Kidney capillary endothelial cell (primary cell): Measurements from ENCODE around the gene SQSTM1.

Source experiments
- DNase-seq: peaks from one replicate; pipeline ENCODE4 v3.0.0-alpha.2; 2018; ENCODE audit warnings: low spot score

The SQSTM1 gene

DNA sequence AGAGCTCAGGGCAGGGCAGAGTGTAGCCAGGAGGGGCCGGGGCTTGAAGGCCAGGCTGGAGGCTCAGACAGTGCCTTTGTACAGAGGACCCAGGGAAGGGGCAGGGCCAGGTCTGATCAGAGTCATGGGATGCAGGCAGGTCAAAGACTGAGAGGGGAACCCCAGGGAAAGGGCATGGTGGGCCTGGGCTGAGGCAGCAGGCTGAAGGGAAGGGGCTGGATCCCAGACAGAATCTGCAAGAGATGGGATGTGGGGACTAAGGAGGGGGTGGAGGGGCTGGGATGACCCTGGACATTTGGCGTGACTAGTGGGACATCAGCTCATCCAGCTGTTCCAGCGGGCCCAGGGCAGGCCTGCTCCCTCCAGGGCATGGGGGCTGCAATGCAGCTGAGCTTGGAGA lies 53.4 kb downstream of the SQSTM1 start:
- no peak for DNase-seq

DNA sequence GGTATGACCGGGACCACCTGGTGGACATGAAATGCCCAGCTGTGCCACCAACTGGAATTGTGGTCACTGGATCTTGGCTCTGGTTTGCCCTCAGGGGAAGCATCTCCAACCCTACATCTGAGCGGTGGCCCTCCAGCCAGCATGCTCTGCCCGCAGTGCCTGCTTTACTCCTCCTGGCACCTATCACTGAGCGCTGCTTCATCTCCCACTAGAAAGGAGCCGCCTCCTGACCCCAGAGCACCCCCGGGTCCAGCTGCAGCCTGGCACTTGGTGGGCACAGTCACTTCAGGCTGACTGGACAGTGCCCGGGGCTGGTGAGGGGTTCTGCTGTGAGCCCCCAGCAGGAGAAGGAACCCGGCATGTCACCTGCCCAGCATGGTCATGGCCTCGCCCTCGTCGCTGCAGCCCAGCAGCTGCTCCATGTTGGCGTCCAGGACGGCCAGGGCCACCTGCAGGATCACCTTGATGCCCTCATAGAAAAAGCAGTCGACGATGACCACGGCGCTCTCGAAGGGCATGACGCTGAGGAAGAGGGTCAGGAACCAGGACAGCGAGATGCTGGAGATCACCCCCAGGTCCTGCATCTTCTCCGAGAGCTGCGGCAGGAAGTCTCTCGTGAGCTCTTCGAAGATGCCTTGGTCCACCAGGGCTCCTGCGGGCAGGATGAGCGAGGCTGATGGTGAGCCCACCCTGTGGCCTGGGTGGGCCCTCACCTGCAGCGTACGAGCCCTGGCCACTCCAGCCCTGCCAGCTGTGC lies 54.0 kb downstream of the SQSTM1 start:
- no peak for DNase-seq

DNA sequence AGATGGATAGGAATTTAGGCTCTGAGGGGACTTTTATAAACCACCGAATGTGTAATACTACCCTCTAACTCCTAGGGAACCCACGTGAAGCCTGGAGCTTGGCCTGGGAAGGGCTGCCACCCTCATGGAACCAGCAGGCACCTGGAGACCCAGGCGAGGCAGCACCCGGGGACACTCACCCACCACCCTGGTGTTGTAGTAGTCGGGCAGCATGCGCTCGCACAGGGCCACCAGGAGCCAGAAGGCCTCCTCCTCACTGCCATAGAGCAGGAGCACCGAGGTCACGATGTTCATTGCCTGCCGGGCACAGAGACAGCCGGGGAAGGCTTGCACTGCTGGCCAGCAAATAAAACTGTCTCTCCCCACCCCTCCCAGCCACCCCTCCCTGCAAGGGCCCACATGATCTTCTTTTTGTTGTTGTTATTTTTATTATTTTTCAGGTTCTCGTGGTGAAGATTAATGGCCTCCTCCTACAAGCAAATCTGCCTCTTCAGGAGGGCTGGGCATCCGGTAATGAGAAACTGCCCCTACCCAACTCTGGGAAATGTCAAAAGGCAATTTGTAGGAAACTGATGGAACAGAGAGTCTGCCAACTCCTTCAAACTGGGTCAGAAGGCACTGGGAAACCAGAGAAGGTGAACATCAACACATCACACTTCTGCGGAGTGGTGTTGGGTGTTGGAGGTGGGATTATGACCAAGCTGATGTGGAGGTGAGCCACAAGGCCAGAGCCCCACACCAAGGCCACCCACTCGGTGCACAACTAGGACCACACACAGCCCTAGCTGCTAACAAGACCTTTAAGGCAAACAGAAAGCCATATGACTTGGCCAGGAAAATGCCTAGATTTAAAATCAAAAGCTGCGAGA lies 55.3 kb downstream of the SQSTM1 start:
- no peak for DNase-seq

DNA sequence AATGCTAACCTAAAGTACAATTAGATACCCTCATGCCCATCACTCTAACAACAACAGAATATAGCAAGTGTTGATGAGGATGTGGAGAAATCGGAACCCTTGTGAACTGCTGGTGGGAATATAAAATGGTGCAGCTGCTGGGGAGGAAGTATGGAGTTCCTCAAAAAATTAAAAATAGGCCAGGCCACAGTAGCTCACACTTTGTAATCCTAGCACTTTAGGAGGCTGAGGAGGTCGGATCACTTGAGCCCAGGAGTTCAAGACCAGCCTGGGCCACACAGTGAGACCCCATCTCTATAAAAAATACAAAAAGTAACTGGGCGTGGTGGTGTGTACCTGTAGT lies 55.9 kb downstream of the SQSTM1 start:
- no peak for DNase-seq

DNA sequence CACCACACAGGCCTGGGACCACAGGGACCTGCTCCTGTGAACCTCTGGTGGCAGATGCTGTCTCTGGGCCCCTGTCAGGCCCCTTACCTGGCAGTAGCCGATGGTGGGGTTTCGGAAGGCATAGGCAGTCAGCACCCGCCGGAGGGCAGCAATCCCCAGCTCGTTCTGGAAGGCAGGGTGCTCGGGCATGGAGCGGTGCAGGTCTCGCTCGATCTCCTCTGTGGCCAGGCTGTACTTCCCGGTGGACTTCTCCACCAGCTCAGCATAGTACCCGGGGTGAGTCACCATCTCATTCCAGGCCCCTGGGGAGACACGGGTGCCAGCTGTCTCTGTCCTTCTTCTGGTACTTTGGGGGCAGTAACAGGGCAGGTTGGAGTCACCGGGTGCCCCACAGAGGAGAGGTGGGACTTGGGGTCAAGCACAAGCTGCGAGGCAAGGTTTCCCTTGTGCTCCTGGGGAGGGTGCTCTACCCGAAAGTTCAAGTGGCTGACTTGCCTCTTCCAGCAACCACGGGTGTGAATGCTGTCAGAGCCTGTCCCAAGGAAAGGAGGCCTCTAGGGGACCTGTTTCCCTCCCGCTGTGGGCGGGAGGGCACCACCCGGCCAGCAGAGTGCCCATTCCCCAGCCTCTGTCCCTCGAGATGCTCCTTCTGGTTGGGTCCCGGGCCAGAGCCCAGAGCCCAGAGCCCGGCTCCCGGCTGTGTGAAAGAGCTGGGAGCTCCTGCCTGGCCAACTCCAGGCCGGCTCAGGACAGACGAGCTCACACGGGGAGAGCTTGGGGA lies 57.7 kb downstream of the SQSTM1 start:
- no peak for DNase-seq

DNA sequence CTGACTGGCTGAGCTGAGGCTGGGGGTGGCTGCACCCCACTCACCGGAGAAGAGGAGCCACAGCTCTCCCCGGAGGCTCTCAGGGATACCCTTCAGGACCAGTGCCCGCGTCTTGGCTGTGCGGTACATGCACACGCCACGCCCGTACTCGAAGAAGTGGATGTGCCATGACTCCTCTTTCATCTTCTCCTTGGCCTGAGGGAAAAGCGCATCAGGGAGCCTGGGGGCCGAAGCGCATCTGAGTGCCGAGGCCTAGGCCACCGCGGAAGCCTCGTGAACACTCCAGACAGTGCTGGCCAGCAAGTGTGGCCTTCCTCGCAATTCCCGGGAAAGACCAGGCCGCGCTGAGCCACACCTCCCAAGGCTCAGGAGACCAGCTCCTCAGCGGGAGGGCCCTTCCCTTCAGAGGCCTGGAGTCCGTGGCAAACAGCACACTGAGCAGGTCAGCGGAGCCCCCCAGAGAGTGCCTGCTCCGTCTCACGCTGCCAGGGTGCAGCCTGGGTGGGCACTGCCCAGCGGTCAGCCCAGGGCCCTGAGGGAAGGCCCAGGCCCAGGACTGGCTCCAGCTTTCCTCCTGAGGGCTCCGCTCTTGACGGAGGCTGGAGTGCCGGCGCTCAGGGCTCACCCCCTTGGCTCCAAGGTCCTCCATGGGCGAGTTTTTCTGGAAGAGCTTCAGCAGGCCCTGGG lies 58.4 kb downstream of the SQSTM1 start:
- DNase-seq, result no peak

DNA sequence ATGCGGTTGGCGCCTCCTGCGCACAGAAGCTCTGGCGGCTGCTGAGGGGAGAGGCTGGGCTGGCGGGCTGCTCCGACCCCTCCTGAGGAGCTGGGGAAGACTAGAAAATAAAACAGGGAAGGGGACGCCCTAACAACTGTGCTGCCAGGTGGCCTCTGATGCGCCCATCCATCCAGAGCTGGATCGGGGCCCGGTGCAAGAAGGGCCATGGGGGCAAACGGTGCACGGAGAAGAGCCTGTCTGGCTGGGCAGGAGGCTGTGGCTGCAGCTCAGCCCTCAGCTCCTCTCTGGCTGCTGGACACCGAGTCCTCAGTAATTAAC lies 58.9 kb downstream of the SQSTM1 start:
- DNase-seq, result no peak

DNA sequence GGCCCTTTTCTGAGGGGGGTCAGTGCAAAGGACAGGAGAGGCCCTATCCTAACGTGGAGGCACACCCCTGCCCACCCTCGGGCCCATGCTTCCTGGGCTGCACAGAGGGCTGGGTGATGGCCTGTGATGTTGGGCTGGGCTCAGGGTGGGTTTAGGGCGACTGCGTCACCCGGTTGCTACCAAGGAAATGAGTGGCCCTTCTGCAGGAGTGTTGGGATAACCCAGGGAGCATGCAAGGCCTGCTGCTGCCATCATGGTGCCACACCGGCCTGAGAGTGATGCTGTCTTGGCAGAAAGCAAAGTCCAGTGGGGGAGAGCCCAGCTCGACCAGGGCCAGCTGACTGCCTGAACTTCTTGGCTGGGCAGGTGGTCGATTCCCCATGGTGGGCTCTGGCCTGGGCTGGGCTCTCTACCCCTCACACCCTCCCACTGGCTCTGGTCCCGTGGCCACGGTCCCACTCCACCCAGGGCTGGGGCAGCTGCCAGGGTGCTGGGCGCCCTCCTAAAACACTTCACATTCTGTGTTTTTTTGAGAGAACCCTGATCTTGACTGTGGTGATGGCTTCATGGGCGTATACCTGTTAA lies 59.5 kb downstream of the SQSTM1 start:
- DNase-seq, result no peak

DNA sequence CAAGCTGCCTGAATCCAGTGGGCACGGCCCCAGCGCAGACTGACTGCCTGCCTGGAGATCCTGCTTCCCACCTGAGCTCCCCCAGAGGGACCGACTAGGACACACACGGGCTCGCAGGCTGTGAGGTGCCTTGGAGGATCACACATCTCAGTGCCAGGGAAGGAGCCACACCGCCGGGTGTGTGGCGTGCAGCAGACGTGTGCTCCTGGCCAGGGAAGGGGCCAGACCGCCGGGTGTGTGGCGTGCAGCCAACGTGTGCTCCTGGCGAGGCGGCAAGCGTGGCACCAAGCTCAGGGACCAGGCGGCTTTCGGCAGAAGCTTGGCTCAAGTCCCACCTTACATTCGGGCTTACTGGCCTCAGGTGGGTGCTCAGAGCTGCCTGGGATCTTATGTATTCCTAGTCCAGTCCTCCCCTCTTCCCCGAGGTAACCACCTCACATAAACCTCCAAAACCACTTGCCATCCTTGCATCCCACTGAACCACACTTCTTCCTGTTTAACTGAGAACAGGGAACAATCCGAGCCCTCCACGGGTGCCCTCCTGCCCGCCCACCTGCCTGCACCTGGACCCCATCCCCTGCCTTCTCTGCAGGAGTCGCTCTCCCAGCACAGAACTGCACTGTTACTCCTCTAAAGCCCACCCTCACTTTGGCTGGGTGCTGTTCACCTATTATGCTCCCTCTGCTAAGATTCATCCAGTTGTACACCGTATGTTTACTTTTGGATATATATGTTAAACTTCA lies 60.3 kb downstream of the SQSTM1 start:
- no peak for DNase-seq

DNA sequence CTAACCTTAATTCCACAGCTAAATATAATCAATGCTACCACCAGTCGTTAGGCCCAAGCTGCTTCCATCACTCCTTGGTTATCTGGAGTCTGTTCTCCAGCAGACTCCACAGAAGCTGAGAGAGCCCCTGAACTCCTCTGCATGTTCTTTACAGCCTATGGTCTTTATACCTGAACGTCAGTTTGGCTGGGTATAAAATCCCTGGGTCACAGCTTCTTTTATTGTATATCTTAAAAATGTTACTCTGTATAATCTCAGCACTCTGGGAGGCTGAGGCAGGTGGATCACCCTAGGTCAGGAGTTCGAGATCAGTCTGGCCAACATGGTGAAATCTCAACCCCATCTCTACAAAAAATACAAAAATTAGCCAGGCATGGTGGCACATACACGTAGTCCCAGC lies 61.6 kb downstream of the SQSTM1 start:
- DNase-seq, result no peak

DNA sequence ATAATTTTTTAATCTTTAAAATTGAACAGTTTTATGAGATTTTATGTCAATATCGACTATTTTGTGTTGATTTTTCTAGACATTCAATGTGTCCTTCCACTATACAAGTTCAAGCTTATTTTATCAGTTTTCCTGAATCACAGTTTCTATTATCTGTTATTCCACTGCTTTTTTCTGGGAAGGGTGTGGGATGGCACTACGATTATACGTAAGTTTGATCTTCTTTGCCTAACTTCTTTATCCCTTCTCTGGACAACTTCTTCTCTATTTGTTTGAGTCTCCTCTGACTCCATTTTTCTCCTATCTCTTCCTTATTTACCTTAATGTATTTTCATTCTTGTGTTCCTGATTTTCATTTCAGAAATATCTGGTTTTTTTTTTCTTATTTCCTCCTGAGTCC lies 62.5 kb downstream of the SQSTM1 start:
- DNase-seq, result no peak

DNA sequence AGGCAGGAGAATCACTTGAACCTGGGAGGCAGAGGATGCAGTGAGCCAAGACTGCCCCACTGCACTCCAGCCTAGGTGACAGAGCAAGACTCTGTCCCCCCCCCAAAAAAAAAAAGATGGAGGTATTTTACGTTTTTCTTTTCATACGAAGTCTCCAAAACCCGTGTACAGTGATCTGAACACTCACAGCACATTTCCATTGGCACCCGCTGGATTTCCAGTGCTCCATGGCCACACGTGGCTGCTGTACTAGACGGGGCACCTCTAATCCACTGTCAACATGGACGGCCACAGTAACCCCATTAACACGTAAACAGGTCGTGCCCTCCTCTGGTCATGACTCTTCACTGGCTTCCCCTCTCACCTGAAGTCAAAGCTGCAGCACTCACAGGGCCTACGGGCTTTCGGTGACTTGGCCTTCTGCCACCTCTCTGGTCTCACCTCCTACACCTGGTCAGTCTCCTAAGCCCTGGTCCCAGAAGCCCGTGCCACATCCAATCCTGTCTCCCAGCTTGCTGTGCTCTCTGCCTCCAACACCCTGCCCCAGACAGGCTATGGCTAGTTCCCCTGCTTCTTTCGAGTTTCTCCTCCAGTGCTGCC lies 64.9 kb downstream of the SQSTM1 start:
- no peak for DNase-seq

DNA sequence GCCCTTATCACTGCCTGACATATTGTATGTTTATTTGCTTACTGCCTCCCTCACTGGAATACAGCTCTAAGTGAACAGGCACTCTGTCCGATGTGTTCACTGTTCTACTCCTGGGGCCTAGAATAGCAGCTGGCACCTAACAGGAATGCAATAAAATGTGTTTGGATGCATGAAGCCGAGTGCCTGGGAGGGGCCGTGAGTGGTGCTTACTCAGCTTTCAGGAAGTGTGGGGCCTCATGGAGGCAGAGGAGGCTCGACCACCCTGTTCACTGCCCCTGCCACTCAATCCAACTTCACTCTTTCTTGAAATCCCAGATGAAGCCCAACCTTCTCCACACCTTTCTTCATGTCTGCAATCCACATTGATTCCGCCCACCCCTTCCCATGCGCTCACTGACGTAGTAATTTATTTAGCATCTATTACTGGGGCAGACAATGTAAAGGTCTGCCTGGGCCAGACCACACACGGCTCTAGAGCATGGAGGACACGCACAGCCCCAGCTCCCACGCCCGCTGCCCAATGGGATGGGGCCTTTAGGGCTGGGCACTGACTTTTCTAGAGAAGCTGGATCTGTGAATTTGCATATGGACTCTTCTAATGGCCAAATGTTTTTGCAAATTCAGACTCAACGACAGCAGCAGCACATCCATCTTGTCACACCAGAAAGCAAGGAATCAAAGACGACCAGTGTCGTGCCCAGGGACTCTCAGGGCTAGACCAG lies 65.6 kb downstream of the SQSTM1 start:
- DNase-seq, result no peak

DNA sequence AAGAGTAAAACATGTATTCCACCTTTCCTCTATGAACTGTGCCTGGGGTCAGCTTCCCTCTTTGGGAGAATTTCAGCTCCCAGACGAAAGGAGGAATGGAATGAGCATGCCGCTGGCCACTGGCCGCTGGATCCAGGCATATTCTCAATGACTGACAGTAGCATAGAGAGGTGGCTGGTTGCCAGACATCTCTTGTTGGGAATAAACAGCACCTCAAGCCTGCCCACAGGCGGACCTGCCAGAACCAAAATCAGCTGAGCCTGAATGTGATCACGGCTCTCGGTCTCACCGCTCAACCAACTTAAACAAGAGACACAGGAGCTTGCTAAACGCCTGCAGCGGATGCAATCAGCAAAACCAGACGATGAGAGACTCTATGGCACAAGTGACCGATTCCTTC lies 66.4 kb downstream of the SQSTM1 start:
- DNase-seq, result no peak
